ENCODE measurements around the gene DCBLD1.

Gene DCBLD1

GRCh38 chr6:117591405-117591804 lies 108.9 kb downstream of the DCBLD1 start:
- no peak overlapping the region for H3K4me3 ChIP-seq (ENCODE audit: low read depth, low read length)
- TF ChIP-seq POLR2A (IDR thresholded peaks at IDR 0.05; ENCODE audit: extremely low read depth, insufficient read length), result no peak
- no peak for TF ChIP-seq MAX (IDR thresholded peaks at IDR 0.05; ENCODE audit: low read depth, low read length)
- TF ChIP-seq, protein P1, sequence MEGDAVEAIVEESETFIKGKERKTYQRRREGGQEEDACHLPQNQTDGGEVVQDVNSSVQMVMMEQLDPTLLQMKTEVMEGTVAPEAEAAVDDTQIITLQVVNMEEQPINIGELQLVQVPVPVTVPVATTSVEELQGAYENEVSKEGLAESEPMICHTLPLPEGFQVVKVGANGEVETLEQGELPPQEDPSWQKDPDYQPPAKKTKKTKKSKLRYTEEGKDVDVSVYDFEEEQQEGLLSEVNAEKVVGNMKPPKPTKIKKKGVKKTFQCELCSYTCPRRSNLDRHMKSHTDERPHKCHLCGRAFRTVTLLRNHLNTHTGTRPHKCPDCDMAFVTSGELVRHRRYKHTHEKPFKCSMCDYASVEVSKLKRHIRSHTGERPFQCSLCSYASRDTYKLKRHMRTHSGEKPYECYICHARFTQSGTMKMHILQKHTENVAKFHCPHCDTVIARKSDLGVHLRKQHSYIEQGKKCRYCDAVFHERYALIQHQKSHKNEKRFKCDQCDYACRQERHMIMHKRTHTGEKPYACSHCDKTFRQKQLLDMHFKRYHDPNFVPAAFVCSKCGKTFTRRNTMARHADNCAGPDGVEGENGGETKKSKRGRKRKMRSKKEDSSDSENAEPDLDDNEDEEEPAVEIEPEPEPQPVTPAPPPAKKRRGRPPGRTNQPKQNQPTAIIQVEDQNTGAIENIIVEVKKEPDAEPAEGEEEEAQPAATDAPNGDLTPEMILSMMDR (IDR thresholded peaks at IDR 0.05; ENCODE audit: low read depth, low read length), result no peak
- TF ChIP-seq MYC (IDR thresholded peaks at IDR 0.05; ENCODE audit: low read depth, low read length), result no peak
- DNase-seq (ENCODE audit: low read depth), result no peak

DNA sequence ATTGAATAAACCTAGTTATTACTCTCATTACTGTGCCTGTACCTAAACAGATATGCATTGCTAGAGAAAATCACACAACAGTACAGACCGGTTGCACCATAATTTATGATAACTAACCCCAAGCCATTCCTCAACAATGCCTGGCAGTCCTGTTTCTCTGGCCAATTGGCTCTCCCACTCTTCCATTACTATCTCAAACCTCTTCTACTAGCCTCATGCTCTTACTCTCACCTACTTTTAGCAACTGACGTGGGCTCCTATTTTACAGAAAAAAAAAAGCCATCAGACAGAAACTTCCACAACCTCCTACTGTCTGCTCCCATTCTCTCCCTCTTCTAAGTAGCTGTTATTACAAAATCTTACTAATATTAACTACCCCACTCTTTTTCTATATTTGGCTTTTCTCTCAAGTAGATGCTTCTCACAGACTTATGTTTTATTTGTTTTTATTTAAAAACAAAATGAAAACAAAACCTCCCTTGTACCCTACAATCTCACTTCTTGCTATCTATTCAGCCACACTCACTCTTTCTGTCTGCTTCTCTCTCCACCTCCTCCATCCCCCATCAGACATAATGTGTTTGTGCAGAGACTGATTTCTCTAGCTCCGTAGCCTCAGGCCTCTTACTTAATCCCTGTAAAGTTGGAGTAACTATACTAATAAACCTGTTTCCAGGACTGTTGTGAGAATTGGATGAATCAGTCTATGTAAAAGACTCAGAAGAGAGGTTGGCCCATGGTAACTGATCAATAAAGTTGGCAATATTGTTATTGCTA lies 110.7 kb downstream of the DCBLD1 start:
- DNase-seq (ENCODE audit: low read depth), result no peak
- no peak overlapping the region for H3K4me3 ChIP-seq (ENCODE audit: low read depth, low read length)
- TF ChIP-seq MYC (IDR thresholded peaks at IDR 0.05; ENCODE audit: low read depth, low read length), result no peak
- TF ChIP-seq, protein P1 (IDR thresholded peaks at IDR 0.05; ENCODE audit: low read depth, low read length), result no peak
- TF ChIP-seq MAX (IDR thresholded peaks at IDR 0.05; ENCODE audit: low read depth, low read length), result no peak
- TF ChIP-seq POLR2A (IDR thresholded peaks at IDR 0.05; ENCODE audit: extremely low read depth, insufficient read length), result no peak

DNA sequence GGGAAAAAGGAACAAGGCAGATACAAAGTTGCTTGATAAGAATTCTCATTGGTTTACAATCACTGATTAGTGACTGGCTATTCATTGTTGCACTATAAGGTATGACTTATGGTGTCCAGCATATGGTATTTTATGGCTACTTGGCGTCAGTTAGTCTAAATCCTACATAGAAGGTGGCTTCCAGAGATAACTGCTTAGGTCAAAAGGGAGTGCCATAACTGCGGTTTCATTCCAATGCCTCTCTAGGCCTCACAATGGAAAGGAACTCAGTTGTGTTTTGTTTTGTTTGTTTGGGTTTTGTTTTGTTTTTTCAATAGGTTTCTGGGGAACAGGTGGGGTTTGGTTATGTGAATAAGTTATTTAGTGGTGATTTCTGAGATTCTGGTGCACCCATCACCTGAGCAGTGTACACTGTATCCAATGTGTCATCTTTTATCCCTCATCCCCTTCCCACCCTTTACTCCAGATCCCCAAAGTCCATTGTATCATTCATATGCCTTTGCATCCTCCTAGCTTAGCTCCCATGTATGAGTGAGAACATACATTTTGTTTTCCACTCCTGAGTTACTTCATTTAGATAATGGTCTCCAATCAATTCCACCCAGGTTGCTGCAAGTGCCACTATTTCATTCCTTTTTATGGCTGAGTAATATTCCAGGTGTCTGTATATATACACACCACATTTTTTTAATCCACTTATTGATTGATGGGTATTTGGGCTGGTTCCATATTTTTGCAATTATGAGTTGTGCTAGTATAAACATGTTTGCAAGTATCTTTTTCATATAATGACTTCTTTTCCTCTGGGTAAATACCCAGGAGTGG lies 112.8 kb downstream of the DCBLD1 start:
- DNase-seq (ENCODE audit: low read depth), result no peak
- H3K4me3 ChIP-seq (ENCODE audit: low read depth, low read length), result no peak overlapping the region
- TF ChIP-seq, protein P1 (IDR thresholded peaks at IDR 0.05; ENCODE audit: low read depth, low read length), result no peak
- TF ChIP-seq POLR2A (IDR thresholded peaks at IDR 0.05; ENCODE audit: extremely low read depth, insufficient read length) (no peak), MAX (IDR thresholded peaks at IDR 0.05; ENCODE audit: low read depth, low read length) (no peak), MYC (IDR thresholded peaks at IDR 0.05; ENCODE audit: low read depth, low read length) (no peak)

DNA sequence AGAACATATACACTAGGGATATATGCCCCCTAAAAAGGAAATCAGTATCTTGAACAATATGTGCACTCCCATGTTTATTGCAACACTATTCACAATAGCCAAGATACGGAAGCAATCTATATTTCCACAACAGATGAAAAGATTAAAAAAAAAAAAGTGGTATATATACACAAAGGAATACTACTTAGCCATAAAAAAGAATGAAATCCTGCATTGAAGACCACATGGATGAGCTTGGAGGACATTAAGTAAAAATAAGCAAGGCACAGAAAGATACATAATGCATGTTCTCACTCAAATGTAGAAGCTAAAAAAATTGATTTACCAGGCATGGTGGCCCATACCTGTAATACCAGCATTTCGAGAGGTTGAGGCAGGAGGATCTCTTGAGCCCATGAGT lies 115.3 kb downstream of the DCBLD1 start:
- DNase-seq (ENCODE audit: low read depth), result no peak
- H3K4me3 ChIP-seq (ENCODE audit: low read depth, low read length), result no peak overlapping the region
- no peak for TF ChIP-seq POLR2A (IDR thresholded peaks at IDR 0.05; ENCODE audit: extremely low read depth, insufficient read length)
- TF ChIP-seq MYC (IDR thresholded peaks at IDR 0.05; ENCODE audit: low read depth, low read length), result no peak
- TF ChIP-seq, protein P1 (IDR thresholded peaks at IDR 0.05; ENCODE audit: low read depth, low read length), result no peak
- TF ChIP-seq MAX (IDR thresholded peaks at IDR 0.05; ENCODE audit: low read depth, low read length), result no peak
